ENCODE results near the gene PGS1.

PGS1 gene

GRCh38 chr17:78441271-78441971 is 63.0 kb downstream of the PGS1 start:
- Mint-ChIP-seq H3K27me3 (peaks cover 24% of the 10 kb centered on the region), H3K36me3 (peaks cover 6% of the 10 kb centered on the region)
- no peak for ATAC-seq

GRCh38 chr17:78442648-78443218 is 64.3 kb downstream of the PGS1 start:
- Mint-ChIP-seq H3K4me1 (peaks cover 5% of the 10 kb centered on the region), H3K27ac (no peak overlapping the region), H3K27me3 (peaks cover 11% of the 10 kb centered on the region), H3K4me3 (no peak overlapping the region), H3K36me3 (peaks cover 6% of the 10 kb centered on the region), H3K9me3 (peaks cover 3% of the 10 kb centered on the region)
- ATAC-seq, result no peak

More at GRCh38 chr17:78441271-78441971, 63.0 kb downstream of the PGS1 start:
- H3K9me3 Mint-ChIP-seq, result peaks cover 3% of the 10 kb centered on the region
- no peak overlapping the region for H3K4me3 Mint-ChIP-seq
- H3K4me1 Mint-ChIP-seq, result peaks cover 13% of the 10 kb centered on the region
- H3K27ac Mint-ChIP-seq, result no peak overlapping the region

- Mint-ChIP-seq H3K4me3 (no peak overlapping the region), H3K36me3 (no peaks in the 10 kb centered on the region), H3K9me3 (no peaks in the 10 kb centered on the region), H3K4me1 (no peaks in the 10 kb centered on the region), H3K27ac (no peak overlapping the region), H3K27me3 (no peaks in the 10 kb centered on the region)
- no peak for ATAC-seq
These were observed 65.9 kb downstream of the PGS1 start for GRCh38 chr17:78444392-78444791.

GRCh38 chr17:78446833-78447232 is 68.4 kb downstream of the PGS1 start:
- H3K36me3 Mint-ChIP-seq, result no peaks in the 10 kb centered on the region
- peaks cover 11% of the 10 kb centered on the region for H3K4me1 Mint-ChIP-seq
- H3K9me3 Mint-ChIP-seq, result no peaks in the 10 kb centered on the region
- H3K27ac Mint-ChIP-seq, result no peak overlapping the region
- no peak overlapping the region for H3K4me3 Mint-ChIP-seq
- H3K27me3 Mint-ChIP-seq, result peaks cover 14% of the 10 kb centered on the region
- no peak for ATAC-seq

GRCh38 chr17:78448356-78448993 is 70.0 kb downstream of the PGS1 start:
- H3K4me3 Mint-ChIP-seq, result no peak overlapping the region
- H3K36me3 Mint-ChIP-seq, result no peaks in the 10 kb centered on the region
- ATAC-seq, result no peak
- peaks cover 13% of the 10 kb centered on the region for H3K4me1 Mint-ChIP-seq
- H3K27me3 Mint-ChIP-seq, result peaks cover 18% of the 10 kb centered on the region
- no peak overlapping the region for H3K27ac Mint-ChIP-seq
- H3K9me3 Mint-ChIP-seq, result no peaks in the 10 kb centered on the region

GRCh38 chr17:78449983-78450595 is 71.6 kb downstream of the PGS1 start:
- Mint-ChIP-seq H3K9me3 (no peaks in the 10 kb centered on the region), H3K27ac (no peak overlapping the region), H3K4me1 (peaks cover 13% of the 10 kb centered on the region), H3K4me3 (no peak overlapping the region), H3K36me3 (no peaks in the 10 kb centered on the region), H3K27me3 (peaks cover 18% of the 10 kb centered on the region)
- ATAC-seq, result no peak

GRCh38 chr17:78450696-78451345 is 72.4 kb downstream of the PGS1 start:
- Mint-ChIP-seq H3K36me3 (no peaks in the 10 kb centered on the region), H3K9me3 (no peaks in the 10 kb centered on the region), H3K4me3 (no peak overlapping the region), H3K27ac (no peak overlapping the region), H3K4me1 (peaks cover 13% of the 10 kb centered on the region), H3K27me3 (peaks cover 18% of the 10 kb centered on the region)
- no peak for ATAC-seq

- ATAC-seq, result no peak
- Mint-ChIP-seq H3K4me3 (no peak overlapping the region), H3K27ac (no peak overlapping the region), H3K9me3 (no peaks in the 10 kb centered on the region), H3K4me1 (peaks cover 13% of the 10 kb centered on the region), H3K27me3 (peaks cover 24% of the 10 kb centered on the region), H3K36me3 (no peaks in the 10 kb centered on the region)
These were observed 73.3 kb downstream of the PGS1 start for GRCh38 chr17:78451753-78452152.

GRCh38 chr17:78454346-78454745 is 75.9 kb downstream of the PGS1 start:
- H3K27ac Mint-ChIP-seq, result no peak overlapping the region
- H3K27me3 Mint-ChIP-seq, result peaks cover 30% of the 10 kb centered on the region
- no peak overlapping the region for H3K4me3 Mint-ChIP-seq

GRCh38 chr17:78458091-78458490 is 79.6 kb downstream of the PGS1 start:
- peaks cover 12% of the 10 kb centered on the region for H3K27me3 Mint-ChIP-seq
- H3K4me1 Mint-ChIP-seq, result no peaks in the 10 kb centered on the region
- H3K4me3 Mint-ChIP-seq, result no peak overlapping the region
- no peaks in the 10 kb centered on the region for H3K9me3 Mint-ChIP-seq
- no peak overlapping the region for H3K27ac Mint-ChIP-seq
- no peaks in the 10 kb centered on the region for H3K36me3 Mint-ChIP-seq
- no peak for ATAC-seq

More at GRCh38 chr17:78454346-78454745, 75.9 kb downstream of the PGS1 start:
- ATAC-seq, result no peak
- Mint-ChIP-seq H3K4me1 (peaks cover 13% of the 10 kb centered on the region), H3K9me3 (no peaks in the 10 kb centered on the region), H3K36me3 (no peaks in the 10 kb centered on the region)

GRCh38 chr17:78458736-78459335 is 80.4 kb downstream of the PGS1 start:
- ATAC-seq, result no peak
- Mint-ChIP-seq H3K4me3 (no peak overlapping the region), H3K4me1 (no peaks in the 10 kb centered on the region), H3K27ac (no peak overlapping the region), H3K27me3 (peaks cover 12% of the 10 kb centered on the region), H3K9me3 (no peaks in the 10 kb centered on the region), H3K36me3 (no peaks in the 10 kb centered on the region)

GRCh38 chr17:78459696-78460095 is 81.2 kb downstream of the PGS1 start:
- no peak for ATAC-seq
- H3K9me3 Mint-ChIP-seq, result no peaks in the 10 kb centered on the region
- no peak overlapping the region for H3K4me3 Mint-ChIP-seq
- H3K27ac Mint-ChIP-seq, result no peak overlapping the region
- H3K36me3 Mint-ChIP-seq, result no peaks in the 10 kb centered on the region
- peaks cover 12% of the 10 kb centered on the region for H3K27me3 Mint-ChIP-seq
- no peaks in the 10 kb centered on the region for H3K4me1 Mint-ChIP-seq

GRCh38 chr17:78460176-78460675 is 81.8 kb downstream of the PGS1 start:
- Mint-ChIP-seq H3K36me3 (no peaks in the 10 kb centered on the region), H3K4me1 (no peaks in the 10 kb centered on the region), H3K4me3 (no peak overlapping the region), H3K9me3 (no peaks in the 10 kb centered on the region), H3K27ac (no peak overlapping the region), H3K27me3 (peaks cover 12% of the 10 kb centered on the region)
- ATAC-seq, result peak; percentile 32

- peaks cover 12% of the 10 kb centered on the region for H3K27me3 Mint-ChIP-seq
- no peak overlapping the region for H3K4me3 Mint-ChIP-seq
- H3K27ac Mint-ChIP-seq, result no peak overlapping the region
- no peaks in the 10 kb centered on the region for H3K4me1 Mint-ChIP-seq
- no peaks in the 10 kb centered on the region for H3K9me3 Mint-ChIP-seq
- ATAC-seq, result no peak
- H3K36me3 Mint-ChIP-seq, result no peaks in the 10 kb centered on the region
These were observed 82.7 kb downstream of the PGS1 start for GRCh38 chr17:78460951-78461798.

All from stimulated activated memory B cell treated with anti-CD40 and anti-IgM and Interleukin-4, amounts not matched to agents 10 μg/mL and 1 μg/mL and 100 μg/mL, for 72 hours (primary cell).